ENCODE measurements around the gene MATCAP1. TPM values are rescaled to one million over a fixed set of nuclear protein-coding genes. Genes with fewer than 3 reads are reported as not detected.

The MATCAP1 gene
- total and polyA plus RNA-seq, 2 of the 13 experiments (the other 11 are each of a cell fraction or from before 2014, with no cell fraction given) = 11.2 to 24.5 TPM

- no peak for TF ChIP-seq AHDC1 (CRISPR knock-in tag; IDR thresholded peaks at IDR 0.05; ENCODE audit: borderline replicate concordance)
- TF ChIP-seq GATAD1 (CRISPR knock-in tag; IDR thresholded peaks at IDR 0.05) = 0 out of 2 replicates have a peak, but pooled peaks have one; percentile 7
- TF ChIP-seq MTA3 (CRISPR knock-in tag; IDR thresholded peaks at IDR 0.05) = no peak
- TF ChIP-seq SAFB2 (CRISPR knock-in tag; IDR thresholded peaks at IDR 0.05; ENCODE audit: borderline replicate concordance, low read depth) = no peak; the same call in none of the 2 replicates
- no peak for TF ChIP-seq ZBTB4 (CRISPR knock-in tag; IDR thresholded peaks at IDR 0.05; ENCODE audit: borderline replicate concordance)
- TF ChIP-seq HCFC1 (IDR thresholded peaks at IDR 0.05; ENCODE audit: low read depth, low read length) = no peak
- no peak for TF ChIP-seq FOXP4 (CRISPR knock-in tag; IDR thresholded peaks at IDR 0.05)
- TF ChIP-seq DPF2 (CRISPR knock-in tag; IDR thresholded peaks at IDR 0.05; ENCODE audit: borderline replicate concordance, low read depth) = 0 out of 2 replicates have a peak, but pooled peaks have one; percentile 17
- TF ChIP-seq ATRX (CRISPR knock-in tag; IDR thresholded peaks at IDR 0.05; ENCODE audit: borderline replicate concordance) = no peak
- TF ChIP-seq ZHX1 (CRISPR knock-in tag; IDR thresholded peaks at IDR 0.05; ENCODE audit: low read depth) = no peak
- TF ChIP-seq ZNF557 (CRISPR knock-in tag; IDR thresholded peaks at IDR 0.05) = no peak
- 0 out of 2 replicates have a peak, but pooled peaks have one; percentile 15 for TF ChIP-seq KLF15 (CRISPR knock-in tag; IDR thresholded peaks at IDR 0.05; ENCODE audit: borderline replicate concordance)
- TF ChIP-seq ZNF343 (CRISPR knock-in tag; IDR thresholded peaks at IDR 0.05) = no peak
- no peak for TF ChIP-seq ZNF432 (CRISPR knock-in tag; IDR thresholded peaks at IDR 0.05; ENCODE audit: borderline replicate concordance)
Observed at GRCh38 chr16:67170168-67170948, 13.4 kb downstream of the MATCAP1 start, which contains the start of gene NOL3 (continued).

Measured in HepG2 (cell line).